HepG2 (cell line): ENCODE data around the gene PRR14. TPM values are rescaled to one million over a fixed set of nuclear protein-coding genes. Genes with fewer than 3 reads are reported as not detected.

Experiments
- ATAC-seq: fragments of 200-7000 bp; cut with Tn5 transposase; 3 replicates; pipeline ENCODE4 v1.9.1; 2020; ENCODE audit warnings: mild to moderate bottlenecking, moderate library complexity
- BruUV-seq: library from RNA; stranded (reverse); fragments of 400-500 nt; replicated peaks from 2 replicates; lab custom pipeline; 2021; lab: Mats Ljungman, UMichigan
- CTCF ChIA-PET: fragments of 300-600 bp; formaldehyde crosslinking; extraction: SDS; loops from one replicate; lab custom pipeline; 2021; ENCODE audit warnings: low total read pairs, inconsistent platforms, low intra/inter-chr PET ratio; lab: Yijun Ruan, JAX
- POLR2A ChIA-PET: fragments of 350-600 bp; sonication (Branson Sonifier 250); formaldehyde crosslinking; loops from one replicate; lab custom pipeline; 2020; ENCODE audit warnings: antibody characterized with exemption, inconsistent platforms; lab: Yijun Ruan, JAX
- DNase-seq: peaks from one replicate; pipeline ENCODE4 v3.0.0-alpha.2; 2015; ENCODE audit warnings: low spot score
- FAIRE-seq: peaks from 3 replicates; lab custom pipeline; 2011; peaks lifted over from hg19 to GRCh38; lab: Jason Lieb, UNC
- H2AFZ ChIP-seq: one replicate; pipeline ENCODE4 v1.6.1; 2011; ENCODE audit warnings: low read length, inconsistent platforms
- H3K27ac ChIP-seq: fragments of 300-600 bp; 3 replicates; pipeline ENCODE4 v1.8.0; 2011; ENCODE audit warnings: mixed run types, mild to moderate bottlenecking, mixed read lengths, low read length, inconsistent platforms; ENCODE audit not compliant: insufficient read depth; ENCODE audit errors: extremely low read length
- H3K27me3 ChIP-seq, 2 experiments: fragments of 200-600 bp in 1 of 2; 2 replicates in 1 of 2; 3 replicates in 1 of 2; pipeline versions ENCODE4 v1.6.0 to v1.8.0; 2011; ENCODE audit warnings: low read length in 2 of 2, mild to moderate bottlenecking in 2 of 2, moderate library complexity in 2 of 2, inconsistent platforms in 1 of 2; ENCODE audit not compliant: insufficient read depth in 2 of 2, control insufficient read depth in 1 of 2
- H3K36me3 ChIP-seq, 2 experiments: fragments of 200-600 bp in 1 of 2; replicated peaks in 1 of 2; 2 replicates in 1 of 2; 3 replicates in 1 of 2; pipeline versions ENCODE4 v1.5.1 to v1.8.0; 2011; ENCODE audit warnings: low read length in 2 of 2, inconsistent platforms in 1 of 2; ENCODE audit not compliant: insufficient read depth in 2 of 2, control insufficient read depth in 1 of 2
- H3K4me1 ChIP-seq: 2 replicates; pipeline ENCODE4 v1.5.1; 2012; ENCODE audit warnings: low read length, inconsistent platforms; ENCODE audit not compliant: insufficient read depth
- H3K4me2 ChIP-seq: 2 replicates; pipeline ENCODE4 v1.6.0; 2011; ENCODE audit warnings: low read depth, low read length, inconsistent platforms
- H3K4me3 ChIP-seq, 3 experiments: fragments of 200-600 bp in 1 of 3; sonication (generic), shearing (Covaris generic) in 1 of 3; replicated peaks in 1 of 3; 2 replicates each; pipeline ENCODE4 v1.5.1; 2011 to 2016; ENCODE audit warnings: low read length in 3 of 3, inconsistent platforms in 2 of 3, low read depth in 2 of 3, mild to moderate bottlenecking in 2 of 3, control low read depth in 1 of 3, mixed read lengths in 1 of 3; ENCODE audit not compliant: insufficient read depth in 1 of 3
- H3K79me2 ChIP-seq: one replicate; pipeline ENCODE4 v1.6.1; 2011; ENCODE audit warnings: low read length, inconsistent platforms; ENCODE audit not compliant: insufficient read depth
- H3K9ac ChIP-seq: 2 replicates; pipeline ENCODE4 v1.6.0; 2011; ENCODE audit warnings: mild to moderate bottlenecking, low read depth, low read length, inconsistent platforms; ENCODE audit not compliant: insufficient read depth
- H3K9me3 ChIP-seq: 2 replicates; pipeline ENCODE4 v1.5.1; 2012; ENCODE audit warnings: mild to moderate bottlenecking, low read length
- H4K20me1 ChIP-seq: 2 replicates; pipeline ENCODE4 v1.6.0; 2011; ENCODE audit warnings: inconsistent platforms, mild to moderate bottlenecking, low read length, moderate library complexity; ENCODE audit not compliant: insufficient read depth
- AKAP8 ChIP-seq: sonication (generic); formaldehyde crosslinking; IDR thresholded peaks from 2 replicates; pipeline ENCODE4 v1.5.1; 2020; ENCODE audit warnings: mild to moderate bottlenecking, missing genetic modification reagents
- EHMT2 ChIP-seq: fragments of 200-600 bp; sonication (generic); IDR thresholded peaks from 2 replicates; pipeline ENCODE4 v1.7.0; 2017; ENCODE audit warnings: antibody characterized with exemption, low read depth, low read length, borderline replicate concordance
- GPBP1L1 ChIP-seq: sonication (generic); formaldehyde crosslinking; IDR thresholded peaks from 2 replicates; pipeline ENCODE4 v1.5.0; 2020; ENCODE audit warnings: mild to moderate bottlenecking, missing genetic modification reagents
- HMGXB3 ChIP-seq: sonication (generic); formaldehyde crosslinking; IDR thresholded peaks from 2 replicates; pipeline ENCODE4 v1.4.0; 2020; ENCODE audit warnings: missing genetic modification reagents, borderline replicate concordance
- JUN ChIP-seq: sonication (generic); formaldehyde crosslinking; IDR thresholded peaks from 2 replicates; pipeline ENCODE4 v1.4.0; 2020; ENCODE audit warnings: mild to moderate bottlenecking, missing genetic modification reagents
- KAT7 ChIP-seq: IDR thresholded peaks from 2 replicates; pipeline ENCODE4 v1.6.1; 2018; ENCODE audit warnings: borderline replicate concordance, missing compliant biosample characterization
- KLF12 ChIP-seq: sonication (generic); formaldehyde crosslinking; IDR thresholded peaks from 2 replicates; pipeline ENCODE4 v1.4.0; 2020; ENCODE audit warnings: missing genetic modification reagents, borderline replicate concordance
- MYC ChIP-seq: sonication (generic); formaldehyde crosslinking; IDR thresholded peaks from 2 replicates; pipeline ENCODE4 v1.9.0; 2021; ENCODE audit warnings: missing genetic modification reagents, borderline replicate concordance
- RORA ChIP-seq: sonication (generic); formaldehyde crosslinking; IDR thresholded peaks from 2 replicates; pipeline ENCODE4 v1.5.0; 2020; ENCODE audit warnings: mild to moderate bottlenecking, missing genetic modification reagents, moderate library complexity
- TIGD3 ChIP-seq: sonication (generic); formaldehyde crosslinking; IDR thresholded peaks from 2 replicates; pipeline ENCODE4 v1.5.1; 2020; ENCODE audit warnings: mild to moderate bottlenecking, missing genetic modification reagents, borderline replicate concordance
- ZBTB38 ChIP-seq: sonication (generic); formaldehyde crosslinking; IDR thresholded peaks from 2 replicates; pipeline ENCODE4 v1.5.1; 2020; ENCODE audit warnings: mild to moderate bottlenecking, missing genetic modification reagents
- ZNF224 ChIP-seq: sonication (generic); formaldehyde crosslinking; IDR thresholded peaks from 2 replicates; pipeline ENCODE4 v1.5.0; 2020; ENCODE audit warnings: mild to moderate bottlenecking, missing genetic modification reagents
- ZNF251 ChIP-seq: sonication (generic); formaldehyde crosslinking; IDR thresholded peaks from 2 replicates; pipeline ENCODE4 v1.9.0; 2021; ENCODE audit warnings: mild to moderate bottlenecking, missing genetic modification reagents
- ZNF296 ChIP-seq: sonication (generic); formaldehyde crosslinking; conservative IDR thresholded peaks from 2 replicates; pipeline ENCODE4 v1.5.0; 2020; ENCODE audit warnings: mild to moderate bottlenecking, missing genetic modification reagents
- WGBS: methylation state at CpG from one replicate; pipeline ENCODE4 v1.1.6; 2017; ENCODE audit warnings: low lambda C conversion rate; 5-methylcytosine and 5-hydroxymethylcytosine counted together
- in situ Hi-C: cut with HindIII; loops from 2 replicates; pipeline ENCODE4 v1.10.0; 2017; ENCODE audit warnings: low pct_unique_long_range_greater_than_20kb; ENCODE audit not compliant: extremely low pct_ligation_motif_present
- intact Hi-C: fragments of 100-400 bp; cut with micrococcal nuclease; formaldehyde crosslinking; loops from one replicate; pipeline ENCODE4 v1.10.0; 2022; ENCODE audit not compliant: unreplicated experiment
- polyA plus RNA-seq, 8 experiments: library from polyadenylated mRNA; depleted of rRNA in 3 of 8; stranded (reverse) in 7 of 8; unstranded in 1 of 8; fragments of >200 nt; fragmentation: Illumina TruSeq in 4 of 8; extraction: Trizol in 4 of 8; gene quantifications; 2 replicates each; pipeline versions ENCODE4 v1.2.1 to v1.2.3, GENCODE V29; 2011 to 2016; ENCODE audit warnings: low read depth in 4 of 8, missing spikeins in 1 of 8, mixed read lengths in 1 of 8; ENCODE audit not compliant: insufficient read depth in 1 of 8
- total RNA-seq, 5 experiments: library from RNA; depleted of rRNA; stranded (reverse); fragments of >200 nt; fragmentation: Illumina TruSeq; extraction: Trizol; gene quantifications; 2 replicates each; pipeline ENCODE4 v1.2.3, GENCODE V29; 2016; ENCODE audit warnings: low read depth in 1 of 5
- TF ChIP-seq, protein P1 (sequence below): sonication (generic); formaldehyde crosslinking; IDR thresholded peaks from 2 replicates; pipeline ENCODE4 v1.8.1; 2023; ENCODE audit warnings: missing genetic modification reagents, mild to moderate bottlenecking, borderline replicate concordance

The PRR14 gene
- total and polyA plus RNA-seq, 2 of the 13 experiments (the other 11 are each of a cell fraction or from before 2014, with no cell fraction given) = 8.4 to 11.0 TPM

- TF ChIP-seq ZBTB38 (CRISPR knock-in tag) = peak; percentile 79; the same call in 1 of the 2 replicates
- no peak for TF ChIP-seq RORA (CRISPR knock-in tag)
- no peak for TF ChIP-seq JUN
- no peak for TF ChIP-seq ZNF296
- no peak for TF ChIP-seq HMGXB3 (CRISPR knock-in tag)
- TF ChIP-seq, all 625 proteins: peak for 9
Observed at GRCh38 chr16:30660424-30661261, 9.9 kb downstream of the PRR14 start (continued).

GRCh38 chr16:30662449-30662848 lies 11.7 kb downstream of the PRR14 start:
- Histone ChIP-seq H3K4me1 (peaks cover 31% of the 10 kb centered on the region), H3K4me3 (no peak overlapping the region), H3K4me2 (no peak overlapping the region), H3K9ac (no peak overlapping the region), H3K79me2 (peaks cover 45% of the 10 kb centered on the region), H3K36me3 (peaks cover 51 to 69% of the 10 kb centered on the region in 2 experiments), H2AFZ (no peak overlapping the region), H4K20me1 (peaks cover 30% of the 10 kb centered on the region; the same call in 1 of the 2 replicates), H3K9me3 (no peaks in the 10 kb centered on the region), H3K27me3 (no peaks in the 10 kb centered on the region; a peak in 1 of 5 replicates), H3K27ac (no peak overlapping the region)
- CTCF ChIA-PET = no interaction called here
- WGBS = 98% methylated on average over 17 of the region's 17 CpGs
- intact Hi-C loops = no loop called here
- POLR2A ChIA-PET = interaction anchor here (1.6 kb wide), 1 partner anchor 27 kb away, joined by 4 read pairs; no protein-coding TSS in a partner anchor
- no peak for FAIRE-seq
- no peak for ATAC-seq
- in situ Hi-C loops = loop anchor here (25.0 kb wide), 1 partner anchor 850 kb away; the partner anchor contains the start of genes MAZ, MVP, PAGR1 and PRRT2
- TF ChIP-seq GPBP1L1 = no peak
- TF ChIP-seq EHMT2 = no peak
- TF ChIP-seq AKAP8 (CRISPR knock-in tag) = peak; percentile 41; the same call in 1 of the 2 replicates
- TF ChIP-seq KLF12 (CRISPR knock-in tag) = no peak
- no peak for TF ChIP-seq ZNF224
- TF ChIP-seq, protein P1, sequence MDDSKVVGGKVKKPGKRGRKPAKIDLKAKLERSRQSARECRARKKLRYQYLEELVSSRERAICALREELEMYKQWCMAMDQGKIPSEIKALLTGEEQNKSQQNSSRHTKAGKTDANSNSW (CRISPR knock-in tag) = no peak
- TF ChIP-seq TIGD3 = no peak
- no peak for TF ChIP-seq ZNF251
- 0 out of 2 replicates have a peak, but pooled peaks have one; percentile 19 for TF ChIP-seq MYC
- TF ChIP-seq KAT7 (CRISPR knock-in tag) = no peak
- no peak for DNase-seq
- no TSS peak for BruUV-seq
